CD4-positive, alpha-beta T cell (primary cell): ENCODE results near the gene ENAH. TPM values are rescaled to one million over a fixed set of nuclear protein-coding genes. Genes with fewer than 3 reads are reported as not detected.

Source experiments
- ATAC-seq: fragments of 200-7000 bp; cut with Tn5 transposase; one replicate; pipeline ENCODE4 v1.10.0; 2022; ENCODE audit warnings: mild to moderate bottlenecking; ENCODE audit not compliant: poor library complexity
- CTCF ChIA-PET: fragments of 350-600 bp; sonication (Branson Sonifier 250); formaldehyde crosslinking; loops from one replicate; lab custom pipeline; 2021; ENCODE audit warnings: antibody characterized with exemption, inconsistent platforms; lab: Charles Lee
- POLR2A ChIA-PET: fragments of 350-600 bp; sonication (Branson Sonifier 250); formaldehyde crosslinking; loops from one replicate; lab custom pipeline; 2021; ENCODE audit warnings: antibody characterized with exemption, inconsistent platforms; lab: Charles Lee
- DNase-seq, 14 experiments: peaks; one replicate each; pipeline ENCODE4 v3.0.0-alpha.2; 2013 to 2020; ENCODE audit warnings: mixed read lengths in 2 of 14
- H3K27ac ChIP-seq, 2 donors: one replicate each; pipeline versions ENCODE4 v1.5.1 to v1.7.0; 2013; ENCODE audit warnings: low read length in 2 of 2, low read depth in 1 of 2, mild to moderate bottlenecking in 1 of 2
- H3K27me3 ChIP-seq, 2 experiments: 1 replicate in 1 of 2; 2 replicates in 1 of 2; pipeline versions ENCODE4 v1.6.1 to v1.7.0; 2013; ENCODE audit warnings: low read length in 2 of 2, control low read depth in 1 of 2, mild to moderate bottlenecking in 1 of 2, moderate library complexity in 1 of 2; ENCODE audit not compliant: insufficient read depth in 2 of 2, control insufficient read depth in 1 of 2
- H3K36me3 ChIP-seq: one replicate; pipeline ENCODE4 v1.6.1; 2013; ENCODE audit warnings: low read length, control low read depth; ENCODE audit not compliant: insufficient read depth
- H3K4me1 ChIP-seq: one replicate; pipeline ENCODE4 v1.6.1; 2013; ENCODE audit warnings: low read length, control low read depth; ENCODE audit not compliant: insufficient read depth
- H3K4me3 ChIP-seq: one replicate; pipeline ENCODE4 v1.5.1; 2013; ENCODE audit warnings: mild to moderate bottlenecking, low read length, moderate library complexity
- H3K9me3 ChIP-seq, 2 experiments: 1 replicate in 1 of 2; 2 replicates in 1 of 2; pipeline versions ENCODE4 v1.6.1 to v1.7.0; 2013; ENCODE audit warnings: low read length in 2 of 2, mild to moderate bottlenecking in 2 of 2, control low read depth in 1 of 2, moderate library complexity in 1 of 2; ENCODE audit not compliant: control insufficient read depth in 1 of 2, insufficient read depth in 1 of 2
- H3K27ac Mint-ChIP-seq: one replicate; pipeline ENCODE4 v1.8.0; 2020; ENCODE audit warnings: mixed read lengths
- H3K27me3 Mint-ChIP-seq: one replicate; pipeline ENCODE4 v1.8.0; 2021; ENCODE audit warnings: mixed read lengths
- H3K36me3 Mint-ChIP-seq: one replicate; pipeline ENCODE4 v1.8.0; 2021; ENCODE audit warnings: low read depth, mixed read lengths
- H3K4me1 Mint-ChIP-seq: one replicate; pipeline ENCODE4 v1.8.0; 2021; ENCODE audit warnings: low read depth, mixed read lengths
- H3K4me3 Mint-ChIP-seq: one replicate; pipeline ENCODE4 v1.8.0; 2020; ENCODE audit warnings: mild to moderate bottlenecking, mixed read lengths
- H3K9me3 Mint-ChIP-seq: one replicate; pipeline ENCODE4 v1.8.0; 2020; ENCODE audit warnings: mixed read lengths
- intact Hi-C, 2 experiments: fragments of 100-400 bp; cut with DNase I in 1 of 2; cut with micrococcal nuclease in 1 of 2; formaldehyde crosslinking; loops; one replicate each; pipeline versions ENCODE4 v1.15.1 to v1.9.0; 2023 to 2025; cut with DNase I, micrococcal nuclease
- total RNA-seq, 174 experiments: library from RNA in 2 of 174; stranded (reverse) in 2 of 174; gene quantifications; one replicate each; pipeline ENCODE4 v1.2.3 and lab custom pipeline; 2021 to 2026
- TF ChIP-seq, protein P1 (sequence below): fragments of 200-600 bp; IDR thresholded peaks from one replicate; pipeline ENCODE4 v1.8.0; 2022; ENCODE audit warnings: antibody characterized with exemption, mild to moderate bottlenecking

Gene ENAH
- total RNA-seq, 2 experiments from 2014 or later, result not detected

DNA sequence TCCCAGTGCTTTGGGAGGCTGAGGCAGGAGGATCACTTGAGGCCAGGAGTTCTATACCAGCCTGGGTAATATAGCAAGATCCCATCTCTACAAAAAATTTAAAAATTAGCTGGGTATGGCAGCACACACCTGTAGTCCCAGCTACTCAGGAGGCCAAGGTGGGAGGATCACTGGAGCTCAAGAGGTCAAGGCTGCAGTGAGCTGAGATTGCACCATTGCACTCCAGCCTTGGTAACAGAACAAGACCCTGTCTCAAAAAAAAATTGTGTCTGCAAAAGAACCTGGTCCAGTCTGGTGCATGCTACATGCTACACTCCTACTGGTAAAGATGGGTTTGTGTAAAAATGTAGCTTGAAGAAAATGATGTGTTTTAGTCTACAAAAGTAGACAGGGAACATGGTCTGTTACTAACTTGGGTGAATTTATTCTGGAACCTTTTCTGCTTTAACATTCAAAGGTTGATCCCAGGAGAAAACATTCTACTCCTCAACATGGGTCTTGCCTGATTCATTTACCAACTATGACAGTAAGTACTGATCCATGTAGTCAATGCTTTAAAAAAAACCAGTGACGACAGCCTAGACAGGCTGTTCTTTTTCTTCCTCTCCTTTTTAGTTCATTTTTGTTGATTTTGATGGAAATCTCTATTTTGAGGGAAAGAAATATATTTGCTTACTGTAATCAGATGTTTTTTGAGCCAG lies 32.7 kb upstream of the ENAH start:
- no peaks in the 10 kb centered on the region for H3K36me3 ChIP-seq
- intact Hi-C loops, result no loop called here
- H3K9me3 ChIP-seq, result no peaks in the 10 kb centered on the region
- Mint-ChIP-seq H3K36me3 (no peaks in the 10 kb centered on the region), H3K9me3 (no peaks in the 10 kb centered on the region), H3K27ac (no peak overlapping the region), H3K4me1 (no peaks in the 10 kb centered on the region), H3K4me3 (no peak overlapping the region), H3K27me3 (peaks cover 20% of the 10 kb centered on the region)
- no peaks in the 10 kb centered on the region for H3K4me1 ChIP-seq
- H3K27ac ChIP-seq, result no peak overlapping the region
- POLR2A ChIA-PET, result no interaction called here
- H3K27me3 ChIP-seq, result no peaks in the 10 kb centered on the region
- TF ChIP-seq, protein P1, sequence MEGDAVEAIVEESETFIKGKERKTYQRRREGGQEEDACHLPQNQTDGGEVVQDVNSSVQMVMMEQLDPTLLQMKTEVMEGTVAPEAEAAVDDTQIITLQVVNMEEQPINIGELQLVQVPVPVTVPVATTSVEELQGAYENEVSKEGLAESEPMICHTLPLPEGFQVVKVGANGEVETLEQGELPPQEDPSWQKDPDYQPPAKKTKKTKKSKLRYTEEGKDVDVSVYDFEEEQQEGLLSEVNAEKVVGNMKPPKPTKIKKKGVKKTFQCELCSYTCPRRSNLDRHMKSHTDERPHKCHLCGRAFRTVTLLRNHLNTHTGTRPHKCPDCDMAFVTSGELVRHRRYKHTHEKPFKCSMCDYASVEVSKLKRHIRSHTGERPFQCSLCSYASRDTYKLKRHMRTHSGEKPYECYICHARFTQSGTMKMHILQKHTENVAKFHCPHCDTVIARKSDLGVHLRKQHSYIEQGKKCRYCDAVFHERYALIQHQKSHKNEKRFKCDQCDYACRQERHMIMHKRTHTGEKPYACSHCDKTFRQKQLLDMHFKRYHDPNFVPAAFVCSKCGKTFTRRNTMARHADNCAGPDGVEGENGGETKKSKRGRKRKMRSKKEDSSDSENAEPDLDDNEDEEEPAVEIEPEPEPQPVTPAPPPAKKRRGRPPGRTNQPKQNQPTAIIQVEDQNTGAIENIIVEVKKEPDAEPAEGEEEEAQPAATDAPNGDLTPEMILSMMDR, result no peak
- DNase-seq (no peak), ATAC-seq (no peak)
- H3K4me3 ChIP-seq, result no peak overlapping the region
- CTCF ChIA-PET, result no interaction called here

DNA sequence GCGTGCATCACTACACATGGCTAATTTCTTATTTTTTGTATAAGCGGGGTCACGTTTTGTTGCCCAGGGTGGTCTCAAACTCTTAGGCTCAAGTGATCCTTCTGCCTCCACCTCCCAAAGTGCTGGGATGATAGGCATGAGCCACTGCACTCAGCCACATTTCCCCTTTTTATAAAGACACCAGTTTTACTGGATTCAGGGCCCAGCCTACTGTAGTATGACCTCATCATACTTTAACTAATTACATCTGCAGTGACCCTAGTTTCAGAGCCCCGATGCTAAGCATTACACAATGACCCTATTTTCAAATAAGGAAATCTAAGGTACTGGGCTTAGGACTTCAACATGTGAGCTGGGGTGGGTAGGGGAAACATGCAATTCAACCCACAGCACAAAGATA lies 31.8 kb upstream of the ENAH start:
- no peaks in the 10 kb centered on the region for H3K4me1 Mint-ChIP-seq
- CTCF ChIA-PET, result no interaction called here
- H3K27ac Mint-ChIP-seq, result no peak overlapping the region
- no peak overlapping the region for H3K4me3 Mint-ChIP-seq
- Histone ChIP-seq H3K9me3 (no peaks in the 10 kb centered on the region), H3K4me1 (no peaks in the 10 kb centered on the region), H3K27ac (no peak overlapping the region), H3K36me3 (no peaks in the 10 kb centered on the region), H3K4me3 (no peak overlapping the region), H3K27me3 (no peaks in the 10 kb centered on the region)
- ATAC-seq (no peak), DNase-seq (no peak)
- no peaks in the 10 kb centered on the region for H3K36me3 Mint-ChIP-seq
- TF ChIP-seq, protein P1, result no peak
- peaks cover 27% of the 10 kb centered on the region for H3K27me3 Mint-ChIP-seq
- H3K9me3 Mint-ChIP-seq, result no peaks in the 10 kb centered on the region
- intact Hi-C loops, result no loop called here
- POLR2A ChIA-PET, result no interaction called here

DNA sequence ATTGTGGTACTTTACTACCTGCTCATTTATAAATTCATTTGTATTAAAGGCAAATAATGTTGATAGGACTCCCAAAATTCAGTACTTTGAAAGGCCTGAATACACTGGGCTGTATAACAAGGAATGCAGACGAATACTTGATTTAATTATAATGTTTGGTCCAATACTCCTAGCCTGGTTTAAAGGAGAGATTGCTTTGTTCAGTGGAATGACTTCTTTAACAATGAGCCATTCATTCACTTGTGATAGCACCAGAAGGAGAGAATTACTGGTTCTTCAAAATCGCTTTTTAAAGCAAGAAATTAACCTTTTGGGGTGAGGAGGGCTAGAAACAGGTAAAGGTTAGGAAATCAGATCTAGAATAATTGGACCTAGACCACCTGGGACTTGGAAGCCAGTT lies 28.3 kb upstream of the ENAH start:
- TF ChIP-seq, protein P1, result no peak
- Mint-ChIP-seq H3K9me3 (no peaks in the 10 kb centered on the region), H3K4me3 (no peak overlapping the region), H3K27me3 (peaks cover 37% of the 10 kb centered on the region), H3K36me3 (no peaks in the 10 kb centered on the region), H3K4me1 (no peaks in the 10 kb centered on the region), H3K27ac (no peak overlapping the region)
- ChIA-PET POLR2A (no interaction called here), CTCF (no interaction called here)
- intact Hi-C loops, result no loop called here
- no peak overlapping the region for H3K4me3 ChIP-seq
- no peaks in the 10 kb centered on the region for H3K9me3 ChIP-seq
- no peak for ATAC-seq
- no peak for DNase-seq
- H3K27ac ChIP-seq, result no peak overlapping the region
- peaks cover 10 to 11% of the 10 kb centered on the region in 2 experiments for H3K27me3 ChIP-seq
- H3K4me1 ChIP-seq, result peaks cover 4% of the 10 kb centered on the region
- no peaks in the 10 kb centered on the region for H3K36me3 ChIP-seq
